Spleen (tissue), 11 donors: ENCODE results near the gene PLA2G4D. TPM values are rescaled to one million over a fixed set of nuclear protein-coding genes. Genes with fewer than 3 reads are reported as not detected.

Experiments
- DNase-seq: peaks from one replicate; pipeline ENCODE4 v3.0.0-alpha.2; 2020
- H3K27ac ChIP-seq, 8 donors: fragments of 200-600 bp; sonication (generic) in 7 of 8; 1 replicate in 4 of 8; 2 replicates in 4 of 8; pipeline versions ENCODE4 v1.5.0 to v1.8.0; 2016 to 2021; ENCODE audit warnings: inconsistent platforms in 4 of 8, mild to moderate bottlenecking in 4 of 8, moderate library complexity in 1 of 8
- H3K27me3 ChIP-seq, 7 donors: fragments of 200-600 bp; sonication (generic) in 6 of 7; replicated peaks in 1 of 7; 1 replicate in 4 of 7; 2 replicates in 3 of 7; pipeline versions ENCODE4 v1.5.0 to v1.8.0; 2016 to 2021; ENCODE audit warnings: inconsistent platforms in 3 of 7, mild to moderate bottlenecking in 1 of 7
- H3K36me3 ChIP-seq, 6 donors: fragments of 200-600 bp; sonication (generic) in 5 of 6; 1 replicate in 4 of 6; 2 replicates in 2 of 6; pipeline versions ENCODE4 v1.5.0 to v1.8.0; 2016 to 2021; ENCODE audit warnings: inconsistent platforms in 2 of 6
- H3K4me1 ChIP-seq, 6 donors: fragments of 200-600 bp; sonication (generic) in 5 of 6; 1 replicate in 3 of 6; 2 replicates in 3 of 6; pipeline versions ENCODE4 v1.5.0 to v1.8.0; 2016 to 2021; ENCODE audit warnings: inconsistent platforms in 3 of 6
- H3K4me3 ChIP-seq, 8 donors: fragments of 200-600 bp; sonication (generic) in 7 of 8; 1 replicate in 4 of 8; 2 replicates in 4 of 8; pipeline versions ENCODE4 v1.5.0 to v1.8.0; 2016 to 2021; ENCODE audit warnings: inconsistent platforms in 4 of 8, mild to moderate bottlenecking in 4 of 8, moderate library complexity in 2 of 8
- H3K9me3 ChIP-seq, 8 donors: fragments of 200-600 bp; sonication (generic) in 7 of 8; 1 replicate in 4 of 8; 2 replicates in 4 of 8; pipeline versions ENCODE4 v1.5.0 to v1.8.0; 2016 to 2021; ENCODE audit warnings: inconsistent platforms in 4 of 8
- CTCF ChIP-seq, 11 experiments: fragments of 200-600 bp in 7 of 11; fragments of 450-650 bp in 4 of 11; sonication (generic) in 4 of 11; IDR thresholded peaks in 8 of 11; conservative IDR thresholded peaks in 3 of 11; 1 replicate in 7 of 11; 2 replicates in 4 of 11; pipeline versions ENCODE4 v1.4.0 to v1.8.0; 2016 to 2021; ENCODE audit warnings: antibody characterized with exemption in 11 of 11, inconsistent platforms in 4 of 11, mild to moderate bottlenecking in 1 of 11
- POLR2A ChIP-seq, 3 donors: fragments of 450-650 bp; IDR thresholded peaks; one replicate each; pipeline ENCODE4 v1.5.1; 2017; ENCODE audit warnings: antibody characterized with exemption in 3 of 3, mild to moderate bottlenecking in 1 of 3
- POLR2AphosphoS5 ChIP-seq, 3 donors: sonication (generic); formaldehyde crosslinking; IDR thresholded peaks; one replicate each; pipeline ENCODE4 v1.5.1; 2017; ENCODE audit warnings: antibody characterized with exemption in 3 of 3
- WGBS, 5 donors: extraction: QIAGEN DNeasy Blood & Tissue Kit in 3 of 5; methylation state at CpG; one replicate each; pipeline versions ENCODE4 v1.1.5 to v1.1.7; 2013 to 2018; 5-methylcytosine and 5-hydroxymethylcytosine counted together
- intact Hi-C: fragments of 100-400 bp; cut with DNase I; formaldehyde crosslinking; loops from one replicate; pipeline ENCODE4 v1.15.0; 2023; ENCODE audit warnings: low total_unique reads
- polyA plus RNA-seq, 3 donors: library from polyadenylated mRNA; stranded (reverse); fragments of 200-250 nt; gene quantifications; one replicate each; pipeline ENCODE4 v1.2.1, GENCODE V29; 2013
- total RNA-seq, 7 donors: library from RNA; depleted of rRNA in 3 of 7; stranded (reverse); fragments of >200 nt in 3 of 7; fragmentation: NEBNext Ultra II Directional in 4 of 7; extraction: Animal tissue kit (Norgen Biotek cat#: 25700) in 4 of 7; gene quantifications; one replicate each; pipeline versions ENCODE4 v1.1.0 to v1.2.1, GENCODE V29; 2016 to 2021
- donor health status: healthy with polysubstance abuse.
- donor health status: DM: no; HTN: no; CAD: no; lungs with moderate emphysema.
- donor health status: DM: no; HTN: no; CAD: no.
- donor health status: Bipolar disorder and iron deficiency.
- donor health status: healthy.
- donor health status: DM: no; HTN: no; CAD: no.
- donor health status: DM: yes; HTN: yes; CAD: no.

Gene PLA2G4D
- total and polyA plus RNA-seq, 10 donors = not detected

GRCh38 chr15:42110367-42110766, 16.0 kb upstream of the PLA2G4D start:
- no peak for TF ChIP-seq CTCF (IDR thresholded peaks at IDR 0.05 in 8 of 11, conservative IDR thresholded peaks at IDR 0.05 in 3 of 11)
- no peak for TF ChIP-seq POLR2A (IDR thresholded peaks at IDR 0.05)
- TF ChIP-seq POLR2AphosphoS5 (IDR thresholded peaks at IDR 0.05) = no peak
- peaks cover 0 to 27% (median 0%) of the 10 kb centered on the region in 7 donors for H3K27me3 ChIP-seq

DNA sequence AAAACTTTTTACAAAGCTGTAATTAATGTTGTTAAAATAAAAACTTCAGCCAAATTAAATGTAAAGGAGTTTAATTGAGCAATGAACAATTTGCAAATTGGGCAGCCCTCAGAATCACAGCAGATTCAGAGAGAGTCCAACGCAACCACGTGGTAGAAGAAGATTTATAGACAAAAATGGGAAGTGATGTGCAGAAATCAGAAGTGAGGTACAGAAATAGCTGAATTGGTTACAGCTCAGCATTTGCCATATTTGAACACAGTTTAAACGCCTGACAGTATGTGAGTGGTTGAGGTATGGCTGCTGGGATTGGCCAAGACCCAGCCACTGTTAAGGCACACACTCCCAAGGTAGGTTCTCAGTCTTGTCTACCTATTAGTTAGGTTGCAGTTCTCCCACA, 14.4 kb upstream of the PLA2G4D start:
- peaks cover 0 to 27% (median 0%) of the 10 kb centered on the region in 7 donors for H3K27me3 ChIP-seq
- WGBS, 5 donors = 19 to 47% (median 35%) methylated on average over 3 of the region's 3 CpGs
- peaks cover 0 to 25% (median 0%) of the 10 kb centered on the region in 6 donors for H3K4me1 ChIP-seq
- no peak for DNase-seq
- H3K9me3 ChIP-seq = no peaks in the 10 kb centered on the region
- TF ChIP-seq CTCF (IDR thresholded peaks at IDR 0.05 in 8 of 11, conservative IDR thresholded peaks at IDR 0.05 in 3 of 11) = no peak
- no peak for TF ChIP-seq POLR2A (IDR thresholded peaks at IDR 0.05)
- no peak for TF ChIP-seq POLR2AphosphoS5 (IDR thresholded peaks at IDR 0.05)
- no peak overlapping the region for H3K27ac ChIP-seq
- no peaks in the 10 kb centered on the region for H3K36me3 ChIP-seq
- intact Hi-C loops = no loop called here
- H3K4me3 ChIP-seq = no peak overlapping the region

More at GRCh38 chr15:42110367-42110766, 16.0 kb upstream of the PLA2G4D start:
- intact Hi-C loops = no loop called here
- Histone ChIP-seq H3K36me3 (no peaks in the 10 kb centered on the region), H3K4me1 (peaks cover 0 to 25% (median 0%) of the 10 kb centered on the region in 6 donors), H3K9me3 (no peaks in the 10 kb centered on the region), H3K4me3 (no peak overlapping the region), H3K27ac (no peak overlapping the region)
- DNase-seq = no peak
- 54 to 66% (median 64%) methylated on average over 3 of the region's 3 CpGs for WGBS, 5 donors

DNA sequence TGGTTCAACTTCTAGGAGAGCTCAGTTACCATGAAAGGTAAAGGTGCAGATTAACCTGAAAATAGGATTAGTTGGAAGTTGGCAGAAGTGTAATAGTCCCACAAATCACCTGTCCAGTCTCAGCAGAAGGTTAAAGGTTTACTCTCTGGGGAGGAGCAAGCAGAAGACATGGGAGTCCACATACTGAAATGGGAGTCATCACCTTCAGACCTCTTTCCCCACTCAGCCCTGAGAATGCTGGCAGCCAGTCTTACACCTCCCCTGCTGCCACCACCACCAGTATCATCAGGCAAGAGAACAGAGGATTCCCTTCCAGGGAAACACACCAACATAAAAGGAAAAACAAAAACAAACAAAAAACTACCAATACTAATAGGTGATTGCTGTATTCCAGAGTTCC, 13.8 kb upstream of the PLA2G4D start:
- intact Hi-C loops = no loop called here
- Histone ChIP-seq H3K4me1 (peaks cover 0 to 25% (median 0%) of the 10 kb centered on the region in 6 donors), H3K9me3 (no peaks in the 10 kb centered on the region), H3K27me3 (peaks cover 0 to 28% (median 0%) of the 10 kb centered on the region in 7 donors), H3K27ac (no peak overlapping the region), H3K4me3 (no peak overlapping the region), H3K36me3 (no peaks in the 10 kb centered on the region)
- no peak for TF ChIP-seq POLR2A (IDR thresholded peaks at IDR 0.05)
- TF ChIP-seq CTCF (IDR thresholded peaks at IDR 0.05 in 8 of 11, conservative IDR thresholded peaks at IDR 0.05 in 3 of 11) = no peak
- no peak for TF ChIP-seq POLR2AphosphoS5 (IDR thresholded peaks at IDR 0.05)
- no peak for DNase-seq

- H3K27ac ChIP-seq = no peak overlapping the region
- DNase-seq = peak; percentile 35
- intact Hi-C loops = no loop called here
These were observed 13.1 kb upstream of the PLA2G4D start for GRCh38 chr15:42107473-42107872.

More at GRCh38 chr15:42107473-42107872, 13.1 kb upstream of the PLA2G4D start:
- no peak for TF ChIP-seq CTCF (IDR thresholded peaks at IDR 0.05 in 8 of 11, conservative IDR thresholded peaks at IDR 0.05 in 3 of 11)
- TF ChIP-seq POLR2A (IDR thresholded peaks at IDR 0.05) = no peak
- no peak for TF ChIP-seq POLR2AphosphoS5 (IDR thresholded peaks at IDR 0.05)
- Histone ChIP-seq H3K4me3 (no peak overlapping the region), H3K36me3 (no peaks in the 10 kb centered on the region), H3K9me3 (no peaks in the 10 kb centered on the region), H3K27me3 (peaks cover 0 to 33% (median 0%) of the 10 kb centered on the region in 7 donors), H3K4me1 (peaks cover 0 to 25% (median 0%) of the 10 kb centered on the region in 6 donors)
- 42 to 62% (median 52%) methylated on average over 7 of the region's 7 CpGs for WGBS, 5 donors
